HCT116 (cell line): ENCODE measurements around the gene EIF2B4. TPM values are rescaled to one million over a fixed set of nuclear protein-coding genes. Genes with fewer than 3 reads are reported as not detected.

Experiments used
- ATAC-seq: fragments of 200-7000 bp; cut with Tn5 transposase; 2 replicates; pipeline ENCODE4 v1.9.1; 2020; ENCODE audit warnings: mild to moderate bottlenecking, moderate library complexity
- BruUV-seq: library from RNA; stranded (reverse); fragments of 400-500 nt; replicated peaks from 2 replicates; lab custom pipeline; 2021; lab: Mats Ljungman, UMichigan
- CTCF ChIA-PET: fragments of 300-600 bp; sonication (Branson Sonifier 250); formaldehyde crosslinking; loops from one replicate; lab custom pipeline; 2021; ENCODE audit warnings: antibody characterized with exemption; lab: Charles Lee
- POLR2A ChIA-PET: fragments of 300-600, 350-600 bp; sonication (Branson Sonifier 250); formaldehyde crosslinking; loops from one replicate; lab custom pipeline; 2021; ENCODE audit warnings: antibody characterized with exemption; lab: Charles Lee
- RAD21 ChIA-PET, 2 experiments: fragments of 300-600 bp; sonication (Branson Sonifier 250); formaldehyde crosslinking; loops; one replicate each; lab custom pipeline; 2023; ENCODE audit warnings: low total read pairs in 2 of 2; ENCODE audit not compliant: uncharacterized antibody in 2 of 2, unreplicated experiment in 2 of 2, low non-redundant PET in 1 of 2; lab: Charles Lee
- DNase-seq: peaks from one replicate; pipeline ENCODE4 v3.0.0-alpha.2; 2010; ENCODE audit warnings: low read depth, low spot score
- H2AFZ ChIP-seq: fragments of 200-600 bp; shearing (Covaris generic), sonication (generic); 2 replicates; pipeline ENCODE4 v1.6.1; 2017; ENCODE audit warnings: low read depth, mixed run types, mixed read lengths, antibody characterized with exemption, low read length; ENCODE audit not compliant: poor library complexity, severe bottlenecking
- H3K27ac ChIP-seq: 2 replicates; pipeline ENCODE4 v1.5.1; 2012; ENCODE audit warnings: low read depth, low read length
- H3K27me3 ChIP-seq: fragments of 200-600 bp; sonication (generic); 2 replicates; pipeline ENCODE4 v1.6.1; 2016; ENCODE audit warnings: mixed run types, low read length, mixed read lengths; ENCODE audit not compliant: insufficient read depth
- H3K36me3 ChIP-seq, 2 experiments: fragments of 200-500 bp in 1 of 2; fragments of 200-600 bp in 1 of 2; sonication (Bioruptor generic) in 1 of 2; sonication (generic) in 1 of 2; 2 replicates each; pipeline versions ENCODE4 v1.5.1 to v1.6.1; 2014 to 2016; ENCODE audit warnings: low read length in 2 of 2, inconsistent platforms in 1 of 2, mixed read lengths in 1 of 2, mixed run types in 1 of 2; ENCODE audit not compliant: insufficient read depth in 2 of 2, control insufficient read depth in 1 of 2
- H3K4me1 ChIP-seq, 2 experiments: fragments of 200-600 bp in 1 of 2; sonication (generic) in 1 of 2; 2 replicates each; pipeline versions ENCODE4 v1.5.1 to v1.6.1; 2012 to 2017; ENCODE audit warnings: low read length in 2 of 2, inconsistent platforms in 1 of 2, mild to moderate bottlenecking in 1 of 2, mixed read lengths in 1 of 2, mixed run types in 1 of 2, moderate library complexity in 1 of 2; ENCODE audit not compliant: insufficient read depth in 2 of 2, control insufficient read depth in 1 of 2
- H3K4me2 ChIP-seq: fragments of 200-600 bp; sonication (generic); 2 replicates; pipeline ENCODE4 v1.6.1; 2017; ENCODE audit warnings: mixed run types, low read length, mixed read lengths
- H3K4me3 ChIP-seq, 2 experiments: fragments of 200-600 bp in 1 of 2; sonication (generic) in 1 of 2; replicated peaks in 1 of 2; 2 replicates each; pipeline ENCODE4 v1.5.1; 2011 to 2016; ENCODE audit warnings: low read length in 2 of 2, control low read depth in 1 of 2, low read depth in 1 of 2, mild to moderate bottlenecking in 1 of 2, mixed read lengths in 1 of 2, mixed run types in 1 of 2
- H3K79me2 ChIP-seq: fragments of 200-600 bp; sonication (generic); 2 replicates; pipeline ENCODE4 v1.6.1; 2017; ENCODE audit warnings: mild to moderate bottlenecking, mixed run types, low read length, moderate library complexity, mixed read lengths; ENCODE audit not compliant: insufficient read depth
- H3K9ac ChIP-seq: fragments of 200-600 bp; sonication (generic); 2 replicates; pipeline ENCODE4 v1.6.1; 2016; ENCODE audit warnings: low read length, mixed read lengths
- H3K9me2 ChIP-seq: fragments of 200-600 bp; sonication (generic), shearing (Covaris generic); 2 replicates; pipeline ENCODE4 v1.6.1; 2017; ENCODE audit warnings: mixed run types, mild to moderate bottlenecking, moderate library complexity; ENCODE audit not compliant: insufficient read depth
- H3K9me3 ChIP-seq, 2 experiments: fragments of 200-500 bp in 1 of 2; fragments of 200-600 bp in 1 of 2; sonication (Bioruptor generic) in 1 of 2; sonication (generic) in 1 of 2; 2 replicates each; pipeline ENCODE4 v1.6.1; 2014 to 2017; ENCODE audit warnings: low read length in 2 of 2, mixed read lengths in 2 of 2, inconsistent platforms in 1 of 2, low read depth in 1 of 2, mild to moderate bottlenecking in 1 of 2, mixed run types in 1 of 2, moderate library complexity in 1 of 2; ENCODE audit not compliant: control insufficient read depth in 1 of 2, insufficient read depth in 1 of 2
- H4K20me1 ChIP-seq: fragments of 200-600 bp; sonication (generic), shearing (Covaris generic); 2 replicates; pipeline ENCODE4 v1.6.1; 2017; ENCODE audit warnings: mixed run types, mild to moderate bottlenecking, moderate library complexity; ENCODE audit not compliant: insufficient read depth
- ELF1 ChIP-seq: IDR thresholded peaks from 2 replicates; pipeline ENCODE4 v1.6.1; 2012; ENCODE audit warnings: low read depth, borderline replicate concordance
- RAD21 ChIP-seq: IDR thresholded peaks from 2 replicates; pipeline ENCODE4 v1.6.1; 2012; ENCODE audit warnings: low read depth, mild to moderate bottlenecking
- SP1 ChIP-seq: IDR thresholded peaks from 2 replicates; pipeline ENCODE4 v1.6.1; 2012; ENCODE audit warnings: low read depth
- ZFX ChIP-seq: fragments of 450-650 bp; IDR thresholded peaks from 2 replicates; pipeline ENCODE4 v1.6.1; 2017
- intact Hi-C: fragments of 100-400 bp; cut with micrococcal nuclease; formaldehyde crosslinking; loops from 2 replicates; pipeline ENCODE4 v1.10.0; 2022
- total RNA-seq: library from RNA; stranded (reverse); gene quantifications from one replicate; pipeline ENCODE4 v1.2.1, GENCODE V29; 2021; ENCODE audit not compliant: unreplicated experiment
- TF ChIP-seq, protein P1 (sequence below): IDR thresholded peaks from 2 replicates; pipeline ENCODE4 v1.6.1; 2012

EIF2B4 gene
- total RNA-seq, 1 experiment from 2014 or later: 43.8 TPM

DNA sequence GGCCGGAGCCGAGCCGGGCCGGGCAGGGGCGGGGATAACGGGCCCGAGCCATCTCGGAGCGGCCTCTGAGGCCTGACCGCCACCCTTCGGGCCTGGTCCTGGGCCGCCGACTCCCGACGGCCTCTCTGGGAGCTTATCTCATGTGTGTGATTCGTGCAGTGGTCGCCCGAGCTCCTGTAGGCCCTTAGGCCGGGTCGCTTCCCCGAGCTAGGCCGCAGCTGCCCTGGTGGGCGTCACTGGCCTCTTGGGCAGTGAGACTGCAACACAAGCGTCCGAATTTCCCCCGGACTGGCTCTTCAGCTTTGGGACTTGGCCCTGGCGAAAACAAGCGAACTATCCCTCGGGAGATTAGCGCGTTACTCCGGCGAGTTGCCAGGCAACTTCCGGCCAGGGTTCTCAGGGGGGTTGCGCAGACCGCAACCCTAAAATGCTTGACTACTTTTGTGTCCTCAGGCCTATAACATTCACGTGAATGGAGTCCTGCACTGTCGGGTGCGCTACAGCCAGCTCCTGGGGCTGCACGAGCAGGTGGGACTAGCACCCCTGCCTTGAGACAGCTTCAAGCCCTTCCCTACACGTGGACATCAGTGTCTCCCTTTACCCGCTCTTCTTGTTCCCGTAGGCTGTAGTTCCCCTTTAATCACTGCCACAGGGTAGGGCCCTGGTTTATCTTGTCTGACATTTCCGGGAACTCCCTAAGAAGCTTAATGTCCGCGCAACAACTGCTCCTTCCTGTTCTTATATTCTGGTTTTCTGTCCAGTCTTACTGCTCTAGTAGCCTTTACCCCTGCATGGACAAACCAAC lies 880 bp upstream of the EIF2B4 start:
- no peaks in the 10 kb centered on the region for H4K20me1 ChIP-seq
- DNase-seq: no peak
- BruUV-seq: no TSS peak
- H3K9me2 ChIP-seq: no peaks in the 10 kb centered on the region
- ChIA-PET RAD21 (no interaction called here), POLR2A (interaction anchor here (1.7 to 3.9 kb wide), 2 partner anchors 9 to 15 kb away, joined by 6 to 14 read pairs; partner anchors contain the start of genes GTF3C2 and ZNF513), CTCF (interaction anchor here (1.1 to 1.4 kb wide), 2 partner anchors 9 to 68 kb away, joined by 3 to 6 read pairs; partner anchors contain the start of gene ZNF513)
- H3K9me3 ChIP-seq: no peaks in the 10 kb centered on the region
- H3K4me1 ChIP-seq: peaks cover 10 to 29% of the 10 kb centered on the region in 2 experiments; a peak in 3 of 4 replicates
- peak overlapping the region; percentile 83 for H3K9ac ChIP-seq
- peaks cover 56% of the 10 kb centered on the region for H3K79me2 ChIP-seq
- no peaks in the 10 kb centered on the region for H3K27me3 ChIP-seq
- peak overlapping the region; percentile 67 for H3K27ac ChIP-seq
- H2AFZ ChIP-seq: no peak overlapping the region
- H3K4me3 ChIP-seq: peak overlapping the region; percentile 64 to 96
- peak overlapping the region; percentile 85 for H3K4me2 ChIP-seq
- intact Hi-C loops: loop anchor here (1.0 to 5.0 kb wide), 3 partner anchors 9 to 49 kb away; partner anchors contain the start of genes GTF3C2, MPV17 and ZNF513
- H3K36me3 ChIP-seq: peaks cover 28 to 56% of the 10 kb centered on the region in 2 experiments; a peak in 3 of 4 replicates
- TF ChIP-seq, protein P1, sequence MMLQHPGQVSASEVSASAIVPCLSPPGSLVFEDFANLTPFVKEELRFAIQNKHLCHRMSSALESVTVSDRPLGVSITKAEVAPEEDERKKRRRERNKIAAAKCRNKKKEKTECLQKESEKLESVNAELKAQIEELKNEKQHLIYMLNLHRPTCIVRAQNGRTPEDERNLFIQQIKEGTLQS: no peak
- peak; percentile 100 for TF ChIP-seq ZFX
- peak; percentile 44 for ATAC-seq

DNA sequence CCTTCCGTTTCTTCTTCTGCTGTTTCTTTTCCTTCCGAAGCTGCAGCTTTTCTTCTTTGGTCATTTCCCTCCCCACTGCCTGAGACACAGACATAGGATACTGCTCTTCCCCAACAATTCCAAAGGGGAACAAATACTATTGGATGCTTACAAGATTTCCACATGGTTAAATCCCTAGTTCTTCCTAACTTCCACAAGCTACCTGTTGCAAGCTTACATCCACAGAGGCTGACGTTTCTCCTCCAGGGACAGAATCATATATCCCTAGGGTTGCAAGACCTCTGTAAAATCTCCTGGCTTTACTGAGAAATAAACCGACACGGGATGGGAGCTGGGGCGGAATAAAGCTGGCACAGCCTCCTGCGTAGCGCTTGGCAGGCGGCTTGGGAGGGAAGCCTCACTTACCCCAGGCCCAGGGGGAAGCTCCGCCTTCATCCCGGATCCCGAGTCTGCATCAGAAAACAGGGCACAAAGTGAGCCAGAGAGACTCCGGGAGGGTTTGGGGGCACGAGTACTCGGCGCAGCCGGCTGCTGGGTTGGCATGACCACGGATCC lies 590 bp downstream of the EIF2B4 start:
- peak; percentile 43 for ATAC-seq
- TSS peak; percentile 51 for BruUV-seq
- Histone ChIP-seq H3K79me2 (peaks cover 53% of the 10 kb centered on the region), H3K36me3 (peaks cover 23 to 45% of the 10 kb centered on the region in 2 experiments; a peak in 3 of 4 replicates), H3K4me2 (peak overlapping the region; percentile 85), H2AFZ (no peak overlapping the region), H3K27me3 (no peaks in the 10 kb centered on the region), H3K9me3 (no peaks in the 10 kb centered on the region), H3K4me3 (peak overlapping the region; percentile 64 to 96)
- RAD21 ChIA-PET: interaction anchor here in 1 of 2 experiments (1.4 kb wide), 1 partner anchor 67 kb away, joined by 4 read pairs; no protein-coding TSS in a partner anchor
- TF ChIP-seq ELF1 (no peak), SP1 (no peak), RAD21 (no peak)
- TF ChIP-seq, all 23 proteins: peak for 0
- H3K9ac ChIP-seq: peak overlapping the region; percentile 83
- DNase-seq: no peak
- no peaks in the 10 kb centered on the region for H4K20me1 ChIP-seq
- CTCF ChIA-PET: interaction anchor here (1.0 to 1.9 kb wide), 3 partner anchors 11 to 67 kb away, joined by 4 to 7 read pairs (median 5); partner anchors contain the start of genes GTF3C2 and ZNF513
- peak overlapping the region; percentile 85 for H3K27ac ChIP-seq
- no peaks in the 10 kb centered on the region for H3K9me2 ChIP-seq
- peaks cover 10 to 29% of the 10 kb centered on the region in 2 experiments; a peak in 3 of 4 replicates for H3K4me1 ChIP-seq
- intact Hi-C loops: loop anchor here (1.0 to 5.0 kb wide), 3 partner anchors 11 to 47 kb away; partner anchors contain the start of genes GTF3C2, MPV17 and ZNF513
- POLR2A ChIA-PET: interaction anchor here (1.1 to 3.9 kb wide), 4 partner anchors 9 to 46 kb away, joined by 4 to 14 read pairs (median 5); partner anchors contain the start of genes GTF3C2 and MPV17
